NCI-H345 (cell line): ENCODE data around the gene POLG.
A peak's percentile ranks its signal among the peaks of the same experiment; 100 is the strongest.

Experiments used
- DNase-seq: peaks from one replicate; lab custom pipeline; 2025; lab: John Stamatoyannopoulos, UW

POLG gene

DNA sequence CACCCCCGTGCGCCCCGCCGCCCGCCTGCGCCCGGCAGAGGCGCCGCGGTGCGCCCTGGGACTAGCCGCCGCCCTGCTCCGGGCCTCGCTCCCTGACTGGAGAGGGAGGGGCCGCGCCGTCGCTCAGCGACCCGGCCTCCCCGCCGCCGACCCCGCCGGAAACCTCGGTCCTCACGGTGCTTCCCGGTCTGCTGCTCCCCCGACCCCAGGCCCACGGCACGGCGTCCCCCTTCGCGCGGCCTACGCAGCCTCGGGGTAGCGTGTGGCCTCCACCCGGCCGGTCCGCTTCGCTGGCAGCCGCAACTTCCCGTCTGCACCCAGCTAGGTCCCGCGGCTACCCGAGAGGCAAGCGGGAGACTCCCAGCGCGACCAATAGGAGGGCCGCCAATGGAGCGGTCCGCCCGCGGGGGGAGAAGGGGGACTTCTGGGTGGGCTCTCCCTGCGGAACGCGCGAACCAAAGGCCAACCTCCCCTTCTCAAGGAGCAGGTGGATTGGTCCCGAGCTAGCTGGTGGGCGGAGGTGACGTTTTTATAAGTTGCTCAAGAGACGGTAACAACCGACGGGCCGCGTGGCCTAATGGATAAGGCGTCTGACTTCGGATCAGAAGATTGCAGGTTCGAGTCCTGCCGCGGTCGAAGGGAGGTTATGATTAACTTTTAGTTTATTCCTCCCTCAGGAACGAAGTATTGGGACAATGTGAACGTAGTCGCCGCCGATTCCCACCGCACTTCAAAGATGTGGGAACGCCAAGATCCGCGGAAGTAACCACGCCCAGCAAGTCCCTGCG lies at the start of gene POLG:
Gene POLG (minus strand): TSS at position 315 of the 788 bp plus-strand sequence. CDS start 1,070 bp downstream, outside the sequence.
- peak; percentile 96 for DNase-seq

DNA sequence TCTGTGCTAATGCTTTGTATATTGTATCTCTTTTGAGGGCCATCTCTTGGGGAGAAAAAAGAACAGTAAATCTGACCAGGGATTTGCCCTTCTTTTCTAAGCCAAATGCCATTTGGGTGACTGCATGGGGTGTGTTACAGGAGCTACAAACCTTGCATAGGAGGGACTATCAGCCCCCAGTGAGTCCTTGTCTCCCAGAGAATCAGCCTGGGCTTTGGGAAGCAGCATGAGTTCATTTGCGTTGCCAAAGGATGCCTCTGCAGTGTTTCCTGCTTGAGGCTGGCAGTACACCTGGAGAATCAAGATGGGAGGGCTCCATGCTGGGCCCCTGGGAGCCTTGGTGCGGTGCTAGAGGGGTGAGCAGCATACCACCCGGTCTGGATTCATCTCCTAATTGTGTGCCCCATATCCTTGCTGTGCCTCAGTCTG lies 49.6 kb upstream of the POLG start:
- DNase-seq, result no peak

- DNase-seq, result peak; percentile 92
Measured at GRCh38 chr15:89383365-89384175, 48.9 kb upstream of the POLG start.

- no peak for DNase-seq
Measured at GRCh38 chr15:89381888-89382686, 47.5 kb upstream of the POLG start.

DNA sequence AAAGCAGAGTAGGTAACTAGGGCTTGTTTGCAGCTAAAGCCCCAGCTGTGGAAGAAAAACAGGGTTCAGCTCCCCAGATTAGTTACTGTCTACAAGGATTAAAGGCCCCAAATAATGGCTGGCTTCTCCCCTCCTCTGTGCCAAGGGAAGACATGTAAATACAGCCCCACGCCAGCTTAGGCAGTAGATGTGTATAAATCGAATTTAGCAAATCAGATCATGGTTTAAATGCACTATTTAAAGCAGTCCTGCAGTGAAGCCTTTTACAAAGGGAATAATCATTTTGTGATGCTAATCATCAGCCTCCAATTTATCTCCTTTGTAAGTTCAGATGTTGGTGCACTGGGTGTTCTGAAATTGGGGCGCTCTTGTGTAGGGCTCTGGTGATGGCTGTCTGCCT lies 46.7 kb upstream of the POLG start:
- no peak for DNase-seq

DNA sequence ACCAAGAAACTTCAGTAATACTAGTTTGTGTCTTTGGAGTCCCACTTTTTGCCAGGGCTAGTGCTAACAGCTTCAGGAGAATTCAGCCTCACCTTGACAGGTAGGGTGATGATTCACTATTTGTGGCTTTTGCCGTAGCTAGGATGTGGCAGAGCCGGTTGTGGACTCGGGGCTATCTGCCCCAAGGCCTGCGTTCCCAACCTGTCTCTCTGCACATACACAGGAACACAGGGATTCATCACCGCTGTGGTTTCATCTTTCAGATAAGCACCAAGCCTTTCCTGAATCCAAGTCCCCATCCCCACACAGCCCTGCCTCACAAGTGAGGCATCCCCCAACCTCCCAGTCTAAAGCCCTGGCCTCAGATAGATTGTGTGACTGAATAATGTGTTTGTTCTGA lies 45.2 kb upstream of the POLG start:
- no peak for DNase-seq

GRCh38 chr15:89379251-89379695 lies 44.6 kb upstream of the POLG start:
- DNase-seq, result no peak

GRCh38 chr15:89378296-89379151 lies 43.9 kb upstream of the POLG start:
- DNase-seq, result no peak

DNA sequence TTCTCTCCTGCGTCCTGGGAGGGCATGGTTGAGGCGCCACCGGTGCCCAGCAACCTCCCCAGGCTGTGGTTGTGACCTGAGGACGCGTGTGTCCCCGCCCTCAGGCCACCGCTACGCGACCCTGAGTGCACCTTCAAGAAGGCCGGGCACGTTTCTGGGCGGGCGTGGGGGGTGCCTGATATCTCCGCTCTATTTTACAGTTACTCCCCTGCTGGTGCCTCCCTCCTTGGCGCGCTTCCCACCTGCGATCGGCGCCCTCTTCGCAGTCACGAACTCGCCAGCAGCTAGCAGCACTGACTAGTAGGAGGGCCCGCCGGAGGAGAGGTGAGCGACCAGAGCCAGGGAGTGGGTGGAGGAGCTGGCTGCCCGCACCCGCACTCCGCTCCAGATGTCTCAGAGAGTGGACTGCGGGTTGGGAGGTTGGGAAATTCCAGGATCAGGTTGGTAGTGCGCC lies 43.2 kb upstream of the POLG start:
- no peak for DNase-seq

- no peak for DNase-seq
Measured at GRCh38 chr15:89377024-89377841, 42.6 kb upstream of the POLG start.

DNA sequence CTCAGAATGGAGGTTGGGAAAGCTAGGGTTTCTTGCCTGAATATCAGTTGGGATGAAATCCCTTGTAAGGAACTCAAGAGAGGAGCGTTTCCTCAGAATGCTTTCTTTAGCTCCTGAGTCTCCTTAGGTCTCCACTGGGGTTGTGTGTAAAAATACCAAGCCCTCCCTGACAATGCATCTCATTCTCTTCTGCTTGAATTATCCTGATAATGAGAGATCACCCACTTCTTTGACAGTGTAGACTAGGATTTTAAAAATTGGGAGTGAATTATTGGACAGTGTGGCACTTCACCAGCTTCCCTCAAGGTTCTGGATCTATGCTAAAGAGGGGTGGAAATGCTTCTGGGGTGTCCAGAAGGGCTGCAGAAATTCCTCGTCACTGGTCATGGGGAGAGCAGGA lies 41.8 kb upstream of the POLG start:
- DNase-seq, result no peak

GRCh38 chr15:89375093-89376005 lies 40.7 kb upstream of the POLG start:
- DNase-seq, result no peak

DNA sequence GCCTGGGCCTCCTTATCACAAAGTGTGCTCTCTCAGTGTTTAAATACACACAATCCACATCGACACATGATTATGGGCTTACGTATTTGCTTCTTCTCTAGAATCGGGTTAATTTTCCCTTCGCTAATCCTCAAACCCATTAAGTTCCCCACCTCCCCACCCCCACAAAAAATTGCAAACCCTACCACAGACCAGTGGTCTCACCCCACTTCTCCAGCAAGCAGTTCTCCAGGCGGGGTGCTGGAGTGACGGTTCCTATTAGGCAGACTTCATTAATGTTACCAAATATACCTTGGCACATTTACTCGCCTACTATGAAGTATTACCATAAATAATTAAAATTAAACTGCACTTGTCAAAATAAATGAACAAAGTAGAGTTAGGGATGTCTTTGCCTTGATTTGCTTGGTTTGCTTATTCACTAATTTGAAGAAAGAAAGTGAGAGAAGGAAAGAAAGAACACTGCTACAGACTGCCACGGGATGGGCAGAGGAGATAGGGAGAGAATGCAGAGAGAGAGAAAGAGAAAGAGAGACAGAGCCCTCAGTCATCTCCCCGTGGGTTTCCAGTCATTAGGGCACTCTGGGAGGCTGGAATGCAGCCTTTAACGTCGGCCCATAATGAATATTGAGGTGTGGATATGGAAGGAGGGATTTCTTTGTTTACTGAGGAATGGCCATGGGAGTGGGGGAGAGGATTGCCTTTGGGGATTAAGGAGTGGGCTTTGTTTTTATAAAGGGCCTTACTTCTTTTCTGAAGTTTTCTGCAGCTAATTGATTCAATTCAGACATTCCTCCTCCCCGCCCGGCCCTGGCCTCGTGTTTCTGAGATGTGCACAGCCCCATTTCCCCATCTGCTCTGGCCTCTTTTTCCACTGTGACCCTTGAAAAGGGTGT lies 39.7 kb upstream of the POLG start:
- no peak for DNase-seq

DNA sequence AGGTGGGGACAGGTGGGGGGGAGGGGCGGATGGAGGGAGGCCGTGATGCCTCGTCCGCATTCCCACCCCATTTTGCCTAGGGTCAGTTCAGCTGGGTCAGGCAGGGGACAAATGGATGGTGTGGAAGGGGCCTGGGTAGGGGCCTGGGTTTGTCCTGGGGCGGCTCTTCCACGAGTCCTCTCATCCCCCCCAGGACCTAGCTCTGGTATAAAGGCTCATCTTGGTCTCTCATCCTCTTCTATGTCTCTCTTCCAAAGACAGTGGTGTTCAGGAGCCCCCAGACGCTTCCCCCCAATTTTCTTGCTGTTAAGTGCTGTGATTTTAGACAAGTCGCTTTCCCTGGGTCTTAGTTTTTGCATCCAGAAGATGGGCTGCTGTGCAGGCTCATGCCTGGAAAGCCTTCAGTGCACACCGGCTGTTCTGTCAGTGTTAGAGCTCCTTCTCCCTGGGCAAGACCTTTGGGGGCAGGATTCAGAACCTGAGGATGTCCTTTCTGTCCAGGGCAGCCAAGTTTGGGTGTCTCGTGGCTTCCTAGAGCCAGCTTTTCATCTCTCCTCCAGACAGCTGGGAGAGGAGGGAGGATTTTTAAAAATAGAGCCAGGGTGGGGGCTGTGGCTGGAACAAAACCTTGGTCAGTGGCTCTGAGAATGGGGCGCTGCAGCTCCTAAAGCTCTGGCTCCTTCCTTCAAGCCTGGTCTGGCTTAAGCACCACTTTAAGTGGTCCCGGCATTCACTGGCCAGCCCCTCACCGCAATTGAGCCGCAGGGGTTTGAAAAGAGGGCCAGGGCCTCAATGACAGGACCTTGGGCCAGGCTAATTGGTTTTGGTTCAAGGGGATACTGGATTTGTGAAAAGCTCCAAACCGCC lies 37.7 kb upstream of the POLG start:
- DNase-seq, result no peak

- no peak for DNase-seq
Measured at GRCh38 chr15:89371228-89372044, 36.8 kb upstream of the POLG start.

- DNase-seq, result no peak
Measured at GRCh38 chr15:89370978-89371227, 36.3 kb upstream of the POLG start.
